BJ (cell line): ENCODE measurements around the gene ATG5. TPM values are rescaled to one million over a fixed set of nuclear protein-coding genes. Genes with fewer than 3 reads are reported as not detected.

Experiments
- CTCF ChIA-PET: fragments of 350-600 bp; formaldehyde crosslinking; extraction: SDS; loops from one replicate; lab custom pipeline; 2021; ENCODE audit warnings: antibody characterized with exemption, inconsistent platforms; lab: Yijun Ruan, JAX
- POLR2A ChIA-PET: fragments of 300-600 bp; sonication (Branson Sonifier 250); formaldehyde crosslinking; extraction: SDS; loops from one replicate; lab custom pipeline; 2021; ENCODE audit warnings: antibody characterized with exemption; lab: Charles Lee
- DNase-seq: peaks from one replicate; pipeline ENCODE4 v3.0.0-alpha.2; 2011; ENCODE audit warnings: low read depth
- H3K27me3 ChIP-seq: 2 replicates; pipeline ENCODE4 v1.6.0; 2011; ENCODE audit warnings: low read length; ENCODE audit not compliant: control insufficient read depth, insufficient read depth
- H3K36me3 ChIP-seq: 2 replicates; pipeline ENCODE4 v1.5.1; 2011; ENCODE audit warnings: low read length; ENCODE audit not compliant: control insufficient read depth, insufficient read depth
- H3K4me3 ChIP-seq: 2 replicates; pipeline ENCODE4 v1.5.1; 2011; ENCODE audit warnings: low read depth, mild to moderate bottlenecking, control low read depth, low read length
- polyA plus RNA-seq: library from polyadenylated mRNA; depleted of rRNA; stranded (reverse); fragments of >200 nt; gene quantifications from 2 replicates; pipeline ENCODE4 v1.2.3, GENCODE V29; 2011; rRNA removed
- small RNA-seq: library from RNA; depleted of rRNA; stranded (forward); fragments of <200 nt; gene quantifications from one replicate; pipeline ENCODE3, GENCODE V24; 2012; ENCODE audit warnings: low replicate concordance, low read depth; ENCODE audit not compliant: insufficient read length
- TF ChIP-seq, protein P1 (sequence below): IDR thresholded peaks from 2 replicates; pipeline ENCODE4 v1.5.1; 2011; ENCODE audit warnings: low read depth, mild to moderate bottlenecking, control low read depth, inconsistent platforms, low read length, moderate library complexity; ENCODE audit not compliant: insufficient read depth

The ATG5 gene
- polyA plus RNA-seq, 1 experiment: 18.6 TPM

DNA sequence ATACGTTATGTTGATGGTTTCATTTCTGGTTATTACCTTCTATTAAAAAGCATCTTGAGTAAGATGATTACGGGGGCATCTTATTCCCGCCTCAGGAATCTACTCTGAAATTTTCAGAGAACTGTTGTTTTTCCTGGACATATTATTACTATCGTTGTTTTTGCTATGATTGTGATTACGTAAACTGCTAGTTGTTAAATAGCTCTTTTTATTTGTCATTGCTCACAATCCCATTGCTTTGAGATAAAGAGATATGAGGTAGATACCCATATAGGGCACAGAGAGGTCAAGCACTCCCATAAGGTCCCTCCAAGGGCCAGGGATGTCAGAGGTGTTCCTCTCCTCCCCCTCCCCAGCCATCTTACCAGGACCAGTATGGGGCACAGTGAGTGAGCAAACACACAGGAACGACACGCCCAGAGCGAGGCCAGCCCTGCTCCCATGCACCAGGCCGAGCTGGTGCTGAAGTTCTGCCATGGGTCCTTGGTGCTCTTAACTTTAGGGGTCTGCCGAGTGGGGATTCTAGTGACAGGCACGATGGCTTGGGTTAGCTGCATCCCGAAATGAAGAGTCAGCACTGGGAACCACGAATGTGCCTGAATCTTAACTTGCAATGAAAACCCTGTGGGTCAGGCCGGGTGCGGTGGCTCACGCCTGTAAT lies 189.5 kb downstream of the ATG5 start:
- H3K27me3 ChIP-seq: no peaks in the 10 kb centered on the region
- H3K36me3 ChIP-seq: no peaks in the 10 kb centered on the region
- H3K4me3 ChIP-seq: no peak overlapping the region
- no peak for DNase-seq
- ChIA-PET CTCF (interaction anchor here (1.0 to 1.3 kb wide), 2 partner anchors 11 to 17 kb away, joined by 3 read pairs; no protein-coding TSS in a partner anchor), POLR2A (no interaction called here)
- TF ChIP-seq, protein P1, sequence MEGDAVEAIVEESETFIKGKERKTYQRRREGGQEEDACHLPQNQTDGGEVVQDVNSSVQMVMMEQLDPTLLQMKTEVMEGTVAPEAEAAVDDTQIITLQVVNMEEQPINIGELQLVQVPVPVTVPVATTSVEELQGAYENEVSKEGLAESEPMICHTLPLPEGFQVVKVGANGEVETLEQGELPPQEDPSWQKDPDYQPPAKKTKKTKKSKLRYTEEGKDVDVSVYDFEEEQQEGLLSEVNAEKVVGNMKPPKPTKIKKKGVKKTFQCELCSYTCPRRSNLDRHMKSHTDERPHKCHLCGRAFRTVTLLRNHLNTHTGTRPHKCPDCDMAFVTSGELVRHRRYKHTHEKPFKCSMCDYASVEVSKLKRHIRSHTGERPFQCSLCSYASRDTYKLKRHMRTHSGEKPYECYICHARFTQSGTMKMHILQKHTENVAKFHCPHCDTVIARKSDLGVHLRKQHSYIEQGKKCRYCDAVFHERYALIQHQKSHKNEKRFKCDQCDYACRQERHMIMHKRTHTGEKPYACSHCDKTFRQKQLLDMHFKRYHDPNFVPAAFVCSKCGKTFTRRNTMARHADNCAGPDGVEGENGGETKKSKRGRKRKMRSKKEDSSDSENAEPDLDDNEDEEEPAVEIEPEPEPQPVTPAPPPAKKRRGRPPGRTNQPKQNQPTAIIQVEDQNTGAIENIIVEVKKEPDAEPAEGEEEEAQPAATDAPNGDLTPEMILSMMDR: no peak

DNA sequence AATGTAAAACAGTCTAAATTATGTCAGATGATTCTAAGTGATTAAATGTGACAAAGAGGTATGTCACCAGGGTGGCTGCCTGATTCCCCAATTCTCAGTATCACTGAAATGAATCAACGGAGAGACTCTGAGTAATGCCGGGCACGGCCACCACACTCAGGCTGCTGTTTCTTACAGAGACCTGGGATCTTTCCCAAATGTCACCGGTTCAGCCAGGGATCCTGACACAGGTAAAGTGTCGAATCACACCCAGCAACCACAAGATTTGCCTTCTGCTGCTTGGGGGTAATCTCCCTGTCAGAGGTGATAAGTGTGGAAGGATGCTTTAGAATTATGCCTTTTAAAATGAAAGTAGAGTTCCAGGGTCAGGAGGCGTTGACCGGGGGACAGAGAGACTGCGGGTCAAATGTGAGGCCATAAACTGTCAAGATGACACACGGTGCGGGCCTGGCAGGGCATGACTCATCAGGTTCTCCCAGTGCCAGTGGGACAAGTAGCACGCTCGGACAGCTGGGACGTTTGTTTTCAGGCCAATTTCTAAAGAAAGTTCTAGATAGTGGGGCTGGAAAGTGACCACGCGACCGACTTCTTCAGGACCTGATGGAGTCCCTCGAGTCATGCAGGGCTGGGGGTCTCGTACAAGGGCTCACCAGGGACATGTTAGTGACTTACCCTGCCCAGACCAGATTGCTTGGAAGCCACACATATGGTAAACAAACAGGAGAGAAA lies 190.5 kb downstream of the ATG5 start:
- Histone ChIP-seq H3K4me3 (no peak overlapping the region), H3K36me3 (no peaks in the 10 kb centered on the region), H3K27me3 (no peaks in the 10 kb centered on the region)
- TF ChIP-seq, protein P1: no peak
- DNase-seq: no peak
- ChIA-PET POLR2A (no interaction called here), CTCF (interaction anchor here (1.0 to 1.3 kb wide), 2 partner anchors 12 to 18 kb away, joined by 3 read pairs; no protein-coding TSS in a partner anchor)

Small RNA genes within 50 kb of the gene (small RNA-seq; reads per million reads assigned to genes)
- gene RF00015: not detected
- gene RN7SL47P: not detected
- gene RNU6-344P: not detected

Other genes with a start within 250 kb of the ATG5 start
- gene PRDM1, start 239.4 kb downstream of the ATG5 start, polyA plus RNA-seq: 4.6 and 5.2 TPM in 2 replicates
- gene CRYBG1, start 35.0 kb upstream of the ATG5 start, polyA plus RNA-seq: 0.75 and 1.4 TPM in 2 replicates